Measurements from ENCODE around the gene NET1. TPM values are rescaled to one million over a fixed set of nuclear protein-coding genes. Genes with fewer than 3 reads are reported as not detected.

NET1 gene
- total RNA-seq, 1 donor = 51.0 TPM

- Histone ChIP-seq H4K20me1 (ENCODE audit: insufficient read depth, low read length) (no peaks in the 10 kb centered on the region), H3K79me2 (ENCODE audit: insufficient read depth, low read length) (no peaks in the 10 kb centered on the region), H3K4me1 (ENCODE audit: insufficient read depth, low read length) (no peaks in the 10 kb centered on the region), H3K4me3 (ENCODE audit: insufficient read depth, low read length) (no peak overlapping the region), H3K36me3 (ENCODE audit: insufficient read depth, low read length) (no peaks in the 10 kb centered on the region), H3K9me3 (ENCODE audit: low read depth, low read length) (no peaks in the 10 kb centered on the region), H2AFZ (ENCODE audit: low read length) (no peak overlapping the region), H3K27ac (ENCODE audit: low read depth, low read length) (no peak overlapping the region), H3K4me2 (ENCODE audit: insufficient read depth, low read length) (no peak overlapping the region), H3K27me3 (ENCODE audit: insufficient read depth, low read length) (peaks cover 13% of the 10 kb centered on the region)
- DNase-seq (ENCODE audit: insufficient read length, low spot score, missing footprints) = peak; percentile 18
- no peak for TF ChIP-seq CTCF (IDR thresholded peaks at IDR 0.05; ENCODE audit: extremely low read depth, low read depth, low read length)
These were observed 95.3 kb downstream of the NET1 start for GRCh38 chr10:5507649-5508131.

GRCh38 chr10:5508161-5508604 is 95.8 kb downstream of the NET1 start:
- TF ChIP-seq CTCF (IDR thresholded peaks at IDR 0.05; ENCODE audit: extremely low read depth, low read depth, low read length) = no peak
- Histone ChIP-seq H2AFZ (ENCODE audit: low read length) (no peak overlapping the region), H3K36me3 (ENCODE audit: insufficient read depth, low read length) (no peaks in the 10 kb centered on the region), H4K20me1 (ENCODE audit: insufficient read depth, low read length) (no peaks in the 10 kb centered on the region), H3K4me2 (ENCODE audit: insufficient read depth, low read length) (no peak overlapping the region), H3K27ac (ENCODE audit: low read depth, low read length) (no peak overlapping the region), H3K27me3 (ENCODE audit: insufficient read depth, low read length) (peaks cover 8% of the 10 kb centered on the region), H3K4me1 (ENCODE audit: insufficient read depth, low read length) (no peaks in the 10 kb centered on the region), H3K9me3 (ENCODE audit: low read depth, low read length) (no peaks in the 10 kb centered on the region), H3K4me3 (ENCODE audit: insufficient read depth, low read length) (no peak overlapping the region), H3K79me2 (ENCODE audit: insufficient read depth, low read length) (no peaks in the 10 kb centered on the region)
- peak; percentile 42 for DNase-seq (ENCODE audit: insufficient read length, low spot score, missing footprints)

Other genes starting within 250 kb of the NET1 start
- gene AKR1C8, start 227.4 kb upstream of the NET1 start, total RNA-seq = not detected in 2 replicates
- not detected in 2 replicates for gene AKR1C4, start 215.7 kb upstream of the NET1 start, total RNA-seq
- not detected in 2 replicates for gene UCN3, start 47.6 kb upstream of the NET1 start, total RNA-seq
- gene TUBAL3, start 7.7 kb upstream of the NET1 start, total RNA-seq = not detected in 2 replicates
- gene CALML5, start 87.0 kb downstream of the NET1 start, total RNA-seq = not detected in 2 replicates
- gene CALML3, start 112.4 kb downstream of the NET1 start, total RNA-seq = not detected in 2 replicates

Measured in osteoblast (primary cell).